DND-41 (cell line): ENCODE measurements around the gene SDCCAG8.

Source experiments
- CTCF ChIP-seq: IDR thresholded peaks from 2 replicates; pipeline ENCODE4 v1.5.1; 2012; ENCODE audit warnings: borderline replicate concordance, low read length, moderate library complexity, mild to moderate bottlenecking; ENCODE audit not compliant: poor library complexity, severe bottlenecking; ENCODE audit errors: extremely low read depth
- EZH2 ChIP-seq: IDR thresholded peaks from 3 replicates; pipeline ENCODE4 v1.6.1; 2012; ENCODE audit warnings: borderline replicate concordance, low read depth, mild to moderate bottlenecking, moderate library complexity, low read length, inconsistent platforms; ENCODE audit not compliant: severe bottlenecking

DNA sequence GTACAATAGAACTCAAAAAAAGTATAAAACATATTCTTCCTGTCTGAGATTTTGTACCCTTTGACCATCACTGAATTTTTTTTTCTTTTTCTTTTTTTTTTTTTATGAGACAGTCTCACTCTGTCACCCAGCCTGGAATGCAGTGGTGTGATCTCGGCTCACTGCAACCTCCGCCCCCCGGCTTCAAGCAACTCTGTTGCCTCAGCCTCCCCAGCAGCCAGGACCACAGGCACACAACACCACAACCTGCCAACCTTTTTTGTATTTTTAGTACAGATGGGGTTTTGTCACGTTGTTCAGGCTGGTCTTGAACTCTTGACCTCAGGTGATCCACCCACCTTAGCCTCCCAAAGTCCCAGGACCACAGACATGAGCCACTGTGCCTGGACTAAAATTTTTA lies 10.4 kb downstream of the SDCCAG8 start:
- TF ChIP-seq CTCF (no peak), EZH2 (no peak)
